Measurements from ENCODE around the gene DIP2B. TPM values are rescaled to one million over a fixed set of nuclear protein-coding genes. Genes with fewer than 3 reads are reported as not detected.
A peak's percentile ranks its signal among the peaks of the same experiment; 100 is the strongest.
"Not testable (repeated sequence)": the region's sequence is repeated elsewhere in the genome, so short reads cannot be mapped to it uniquely, and the experiment has no call there.

DIP2B gene
- total RNA-seq, 6 experiments from 2014 or later, result 11.1 to 24.0 (median 14.8) TPM

DNA sequence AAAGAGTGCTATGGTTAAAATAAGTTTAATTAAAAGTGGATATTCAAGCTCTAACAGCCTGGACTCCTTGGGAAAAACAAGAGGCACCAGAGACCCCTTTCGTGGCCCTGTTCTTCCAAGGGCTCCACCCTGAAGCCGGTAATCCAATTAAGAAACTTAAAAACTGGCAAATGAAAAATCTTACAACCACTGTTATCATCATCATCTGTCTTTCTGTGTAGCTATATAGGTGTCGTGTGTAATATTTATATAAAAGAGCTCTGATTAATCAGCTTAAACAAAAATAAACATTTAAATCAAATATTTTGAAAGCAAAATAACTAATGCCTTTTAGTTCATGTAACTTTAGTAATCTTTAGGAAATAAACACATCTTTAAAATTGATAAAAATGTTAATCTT, 263.6 kb downstream of the DIP2B start:
- 67% methylated on average over 3 of the region's 3 CpGs for WGBS (ENCODE audit: insufficient coverage, low coverage, low lambda C conversion rate, missing lambda C conversion rate)
- no peaks in the 10 kb centered on the region for H3K27me3 ChIP-seq
- intact Hi-C loops (cut with DNase I), result no loop called here

GRCh38 chr12:50768813-50769212, 264.0 kb downstream of the DIP2B start:
- H3K36me3 ChIP-seq; H3K27me3 ChIP-seq; H3K9me3 ChIP-seq; H3K4me3 ChIP-seq; ATAC-seq; intact Hi-C loops (cut with DNase I); H3K27ac ChIP-seq: not testable (repeated sequence)
- DNase-seq, result peak in 2 of 3 donors; percentile 40 to 60
- H3K4me1 ChIP-seq, result peaks cover 0 to 24% (median 7%) of the 10 kb centered on the region in 4 donors
- 28% methylated on average over 2 of the region's 2 CpGs for WGBS (ENCODE audit: insufficient coverage, low coverage, low lambda C conversion rate, missing lambda C conversion rate)

More for the DNA sequence above, 263.6 kb downstream of the DIP2B start:
- H3K27ac ChIP-seq, result no peak overlapping the region
- ATAC-seq (no peak), DNase-seq (no peak)
- TF ChIP-seq POLR2A (IDR thresholded peaks at IDR 0.05) (no peak), CTCF (IDR thresholded peaks at IDR 0.05) (no peak)
- H3K4me1 ChIP-seq, result peaks cover 0 to 24% (median 7%) of the 10 kb centered on the region in 4 donors
- no peaks in the 10 kb centered on the region for H3K9me3 ChIP-seq
- H3K36me3 ChIP-seq, result no peaks in the 10 kb centered on the region
- H3K4me3 ChIP-seq, result no peak overlapping the region

DNA sequence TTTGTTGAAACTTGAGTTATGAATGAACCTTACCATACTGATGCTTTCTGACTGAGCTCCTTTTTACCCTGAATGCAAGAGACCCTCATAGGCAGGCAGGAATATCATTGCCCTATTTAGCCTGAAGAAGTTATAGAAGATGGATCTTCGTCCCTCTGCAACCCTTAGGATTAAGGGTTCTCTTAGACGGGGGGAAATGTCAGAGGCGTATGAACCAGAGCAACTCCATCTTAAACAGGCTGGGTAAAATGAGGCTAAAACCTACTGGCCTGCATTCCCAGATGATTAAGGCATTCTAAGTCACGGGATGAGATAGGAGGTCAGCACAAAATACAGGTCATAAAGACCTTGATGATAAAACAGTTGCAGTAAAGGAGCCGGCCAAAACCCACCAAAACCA, 266.6 kb downstream of the DIP2B start:
- H3K36me3 ChIP-seq, result no peaks in the 10 kb centered on the region
- TF ChIP-seq POLR2A (IDR thresholded peaks at IDR 0.05), result no peak
- no peak for TF ChIP-seq CTCF (IDR thresholded peaks at IDR 0.05)
- no peak for DNase-seq
- H3K4me1 ChIP-seq, result peaks cover 0 to 16% (median 3%) of the 10 kb centered on the region in 4 donors
- H3K27ac ChIP-seq, result no peak overlapping the region
- intact Hi-C loops (cut with DNase I), result no loop called here
- ATAC-seq, result no peak
- no peaks in the 10 kb centered on the region for H3K9me3 ChIP-seq
- no peaks in the 10 kb centered on the region for H3K27me3 ChIP-seq
- H3K4me3 ChIP-seq, result no peak overlapping the region
- WGBS (ENCODE audit: insufficient coverage, low coverage, low lambda C conversion rate, missing lambda C conversion rate), result 95% methylated on average over 5 of the region's 5 CpGs

DNA sequence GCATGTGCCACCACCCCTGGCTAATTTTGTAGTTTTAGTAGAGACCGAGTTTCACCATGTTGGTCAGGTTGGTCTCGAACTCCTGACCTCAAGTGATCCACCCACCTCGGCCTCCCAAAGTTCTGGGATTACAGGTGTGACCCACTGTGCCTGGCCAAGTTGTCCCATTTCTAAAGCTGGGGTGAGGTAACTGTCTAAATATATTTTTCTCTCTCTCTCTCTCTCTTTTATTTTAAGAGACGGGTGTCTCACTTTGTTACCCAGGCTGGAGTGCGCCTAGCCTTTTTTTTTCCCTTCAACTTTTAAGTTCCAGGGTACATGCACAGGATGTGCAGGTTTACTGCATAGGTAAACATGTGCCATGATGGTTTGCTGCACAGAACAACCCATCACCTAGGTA, 267.7 kb downstream of the DIP2B start:
- ATAC-seq, result no peak
- Histone ChIP-seq H3K36me3 (no peaks in the 10 kb centered on the region), H3K4me3 (no peak overlapping the region), H3K27ac (no peak overlapping the region), H3K4me1 (peaks cover 0 to 16% (median 3%) of the 10 kb centered on the region in 4 donors), H3K27me3 (no peaks in the 10 kb centered on the region), H3K9me3 (no peaks in the 10 kb centered on the region)
- DNase-seq, result no peak
- intact Hi-C loops (cut with DNase I), result no loop called here
- no peak for TF ChIP-seq CTCF (IDR thresholded peaks at IDR 0.05)
- TF ChIP-seq POLR2A (IDR thresholded peaks at IDR 0.05), result no peak
- WGBS (ENCODE audit: insufficient coverage, low coverage, low lambda C conversion rate, missing lambda C conversion rate), result 94% methylated on average over 4 of the region's 5 CpGs

DNA sequence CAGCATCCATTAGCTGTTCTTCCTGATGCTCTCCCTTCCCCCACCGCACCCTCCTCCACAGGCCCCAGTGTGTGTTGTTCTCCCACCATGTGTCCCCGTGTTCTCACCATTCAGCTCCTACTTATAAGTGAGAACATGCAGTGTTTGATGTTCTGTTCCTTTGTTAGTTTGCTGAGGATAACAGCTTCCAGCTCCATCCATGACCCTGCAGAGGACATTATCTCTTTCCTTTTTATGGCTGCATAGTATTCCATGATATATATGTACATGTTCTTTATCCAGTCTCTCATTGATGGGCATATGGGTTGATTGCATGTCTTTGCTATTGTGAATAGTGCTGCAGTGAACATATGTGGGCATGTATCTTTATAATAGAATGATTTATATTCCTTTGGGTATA, 268.1 kb downstream of the DIP2B start:
- ATAC-seq (no peak), DNase-seq (no peak)
- 100% methylated on average over 2 of the region's 2 CpGs for WGBS (ENCODE audit: insufficient coverage, low coverage, low lambda C conversion rate, missing lambda C conversion rate)
- Histone ChIP-seq H3K4me1 (peaks cover 0 to 16% (median 3%) of the 10 kb centered on the region in 4 donors), H3K27ac (no peak overlapping the region), H3K36me3 (no peaks in the 10 kb centered on the region), H3K4me3 (no peak overlapping the region), H3K27me3 (no peaks in the 10 kb centered on the region), H3K9me3 (no peaks in the 10 kb centered on the region)
- intact Hi-C loops (cut with DNase I), result no loop called here
- TF ChIP-seq POLR2A (IDR thresholded peaks at IDR 0.05) (no peak), CTCF (IDR thresholded peaks at IDR 0.05) (no peak)
